HG03571 (cell line): Measurements from ENCODE around the gene WNT8B.

Experiments
- ATAC-seq: cut with Tn5 transposase; IDR thresholded peaks from one replicate; pipeline ENCODE4 v1.9.1; 2021; ENCODE audit not compliant: unreplicated experiment

Gene WNT8B

GRCh38 chr10:100482834-100483185, 20.0 kb downstream of the WNT8B start:
- ATAC-seq, result no peak

- no peak for ATAC-seq
Observed at GRCh38 chr10:100483876-100484666, 21.3 kb downstream of the WNT8B start.

- ATAC-seq, result no peak
Observed at GRCh38 chr10:100485366-100485765, 22.6 kb downstream of the WNT8B start.

- ATAC-seq, result no peak
Observed at GRCh38 chr10:100485801-100486495, 23.1 kb downstream of the WNT8B start.

GRCh38 chr10:100487529-100487928, 24.7 kb downstream of the WNT8B start:
- no peak for ATAC-seq

- no peak for ATAC-seq
Observed at GRCh38 chr10:100489396-100489795, 26.6 kb downstream of the WNT8B start.

GRCh38 chr10:100490531-100490930, 27.7 kb downstream of the WNT8B start:
- no peak for ATAC-seq

GRCh38 chr10:100496567-100496966, 33.8 kb downstream of the WNT8B start:
- ATAC-seq, result no peak

- ATAC-seq, result no peak
Observed at GRCh38 chr10:100498059-100498458, 35.2 kb downstream of the WNT8B start.

GRCh38 chr10:100501423-100501822, 38.6 kb downstream of the WNT8B start:
- ATAC-seq, result no peak

GRCh38 chr10:100502926-100503494, 40.2 kb downstream of the WNT8B start:
- ATAC-seq, result no peak

GRCh38 chr10:100504096-100504495, 41.3 kb downstream of the WNT8B start:
- no peak for ATAC-seq

GRCh38 chr10:100505164-100505563, 42.4 kb downstream of the WNT8B start:
- ATAC-seq, result no peak

GRCh38 chr10:100506596-100507356, 44.0 kb downstream of the WNT8B start:
- ATAC-seq, result no peak

- ATAC-seq, result no peak
Observed at GRCh38 chr10:100507357-100507732, 44.5 kb downstream of the WNT8B start.

- ATAC-seq, result no peak
Observed at GRCh38 chr10:100508266-100508665, 45.5 kb downstream of the WNT8B start.

- no peak for ATAC-seq
Observed at GRCh38 chr10:100508691-100509150, 45.9 kb downstream of the WNT8B start.

- ATAC-seq, result no peak
Observed at GRCh38 chr10:100509241-100509840, 46.5 kb downstream of the WNT8B start.

- no peak for ATAC-seq
Observed at GRCh38 chr10:100510533-100511308, 47.9 kb downstream of the WNT8B start.

- ATAC-seq, result no peak
Observed at GRCh38 chr10:100515612-100516011, 52.8 kb downstream of the WNT8B start.
